H1 (cell line): ENCODE measurements around the gene ATP1A3. TPM values are rescaled to one million over a fixed set of nuclear protein-coding genes. Genes with fewer than 3 reads are reported as not detected.

Experiments
- BRCA1 ChIP-seq: IDR thresholded peaks from 2 replicates; pipeline ENCODE4 v1.6.1; 2012; ENCODE audit warnings: low read depth, low read length, improper control_type of control experiment
- CHD2 ChIP-seq: IDR thresholded peaks from 2 replicates; pipeline ENCODE4 v1.6.1; 2012; ENCODE audit warnings: low read length, improper control_type of control experiment
- JUN ChIP-seq: IDR thresholded peaks from 2 replicates; pipeline ENCODE4 v1.6.1; 2011; ENCODE audit warnings: low read depth, mild to moderate bottlenecking, improper control_type of control experiment, low read length
- RFX5 ChIP-seq: IDR thresholded peaks from 2 replicates; pipeline ENCODE4 v1.6.1; 2011; ENCODE audit warnings: low read depth, low read length, improper control_type of control experiment, borderline replicate concordance
- SAP30 ChIP-seq: fragments of 300-600 bp; sonication (generic); IDR thresholded peaks from 2 replicates; pipeline ENCODE4 v1.7.1; 2012; ENCODE audit warnings: low read length, moderate library complexity, mild to moderate bottlenecking, inconsistent platforms; ENCODE audit not compliant: insufficient read depth, insufficient replicate concordance
- SRF ChIP-seq: IDR thresholded peaks from 2 replicates; pipeline ENCODE4 v1.6.1; 2011; ENCODE audit warnings: mild to moderate bottlenecking, low read depth, low read length, moderate library complexity
- polyA plus RNA-seq, 7 experiments: library from polyadenylated mRNA; depleted of rRNA in 3 of 7; stranded (reverse) in 5 of 7; unstranded in 2 of 7; fragments of >200 nt in 5 of 7; fragments of 200-250 nt in 2 of 7; gene quantifications; 1 replicate in 5 of 7; 2 replicates in 1 of 7; 4 replicates in 1 of 7; pipeline versions ENCODE4 v1.2.1 to v1.2.3, GENCODE V29; 2011 to 2013; ENCODE audit warnings: missing spikeins in 2 of 7, mixed read lengths in 2 of 7
- total RNA-seq: library from RNA; stranded (reverse); fragmentation: NEBNext Ultra II Directional; extraction: Animal tissue kit (Norgen Biotek cat#: 25700); gene quantifications from 2 replicates; pipeline ENCODE4 v1.2.1, GENCODE V29; 2021
- TF ChIP-seq, protein P1 (sequence below): fragments of 300-600 bp; sonication (generic); IDR thresholded peaks from 2 replicates; pipeline ENCODE4 v1.7.1; 2012; ENCODE audit warnings: low read length, moderate library complexity, mild to moderate bottlenecking, inconsistent platforms; ENCODE audit not compliant: insufficient replicate concordance

Gene ATP1A3
- total and polyA plus RNA-seq, 2 of the 8 experiments (the other 6 are each of a cell fraction or from before 2014, with no cell fraction given), result 11.1 to 41.2 TPM

DNA sequence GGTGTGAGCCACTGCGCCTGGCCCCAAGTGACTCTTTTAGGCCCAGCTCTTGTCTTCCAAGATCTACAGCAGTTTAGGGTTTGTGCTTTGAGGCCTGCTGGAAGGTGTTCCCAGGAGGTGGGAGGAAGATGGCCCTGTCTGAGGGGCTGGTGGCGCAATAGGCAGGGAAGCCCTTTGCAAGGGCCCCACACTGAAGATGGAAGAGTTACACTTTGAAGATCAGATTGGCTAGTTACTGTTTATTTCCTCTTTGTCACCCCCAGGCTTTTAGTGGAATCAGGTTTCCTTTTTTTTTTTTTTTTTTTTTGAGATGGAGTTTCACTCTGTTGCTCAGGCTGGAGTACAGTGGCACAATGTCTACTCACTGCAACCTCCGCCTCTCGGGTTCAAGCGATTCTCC lies 33.1 kb downstream of the ATP1A3 start (continued):
- TF ChIP-seq, protein P1, sequence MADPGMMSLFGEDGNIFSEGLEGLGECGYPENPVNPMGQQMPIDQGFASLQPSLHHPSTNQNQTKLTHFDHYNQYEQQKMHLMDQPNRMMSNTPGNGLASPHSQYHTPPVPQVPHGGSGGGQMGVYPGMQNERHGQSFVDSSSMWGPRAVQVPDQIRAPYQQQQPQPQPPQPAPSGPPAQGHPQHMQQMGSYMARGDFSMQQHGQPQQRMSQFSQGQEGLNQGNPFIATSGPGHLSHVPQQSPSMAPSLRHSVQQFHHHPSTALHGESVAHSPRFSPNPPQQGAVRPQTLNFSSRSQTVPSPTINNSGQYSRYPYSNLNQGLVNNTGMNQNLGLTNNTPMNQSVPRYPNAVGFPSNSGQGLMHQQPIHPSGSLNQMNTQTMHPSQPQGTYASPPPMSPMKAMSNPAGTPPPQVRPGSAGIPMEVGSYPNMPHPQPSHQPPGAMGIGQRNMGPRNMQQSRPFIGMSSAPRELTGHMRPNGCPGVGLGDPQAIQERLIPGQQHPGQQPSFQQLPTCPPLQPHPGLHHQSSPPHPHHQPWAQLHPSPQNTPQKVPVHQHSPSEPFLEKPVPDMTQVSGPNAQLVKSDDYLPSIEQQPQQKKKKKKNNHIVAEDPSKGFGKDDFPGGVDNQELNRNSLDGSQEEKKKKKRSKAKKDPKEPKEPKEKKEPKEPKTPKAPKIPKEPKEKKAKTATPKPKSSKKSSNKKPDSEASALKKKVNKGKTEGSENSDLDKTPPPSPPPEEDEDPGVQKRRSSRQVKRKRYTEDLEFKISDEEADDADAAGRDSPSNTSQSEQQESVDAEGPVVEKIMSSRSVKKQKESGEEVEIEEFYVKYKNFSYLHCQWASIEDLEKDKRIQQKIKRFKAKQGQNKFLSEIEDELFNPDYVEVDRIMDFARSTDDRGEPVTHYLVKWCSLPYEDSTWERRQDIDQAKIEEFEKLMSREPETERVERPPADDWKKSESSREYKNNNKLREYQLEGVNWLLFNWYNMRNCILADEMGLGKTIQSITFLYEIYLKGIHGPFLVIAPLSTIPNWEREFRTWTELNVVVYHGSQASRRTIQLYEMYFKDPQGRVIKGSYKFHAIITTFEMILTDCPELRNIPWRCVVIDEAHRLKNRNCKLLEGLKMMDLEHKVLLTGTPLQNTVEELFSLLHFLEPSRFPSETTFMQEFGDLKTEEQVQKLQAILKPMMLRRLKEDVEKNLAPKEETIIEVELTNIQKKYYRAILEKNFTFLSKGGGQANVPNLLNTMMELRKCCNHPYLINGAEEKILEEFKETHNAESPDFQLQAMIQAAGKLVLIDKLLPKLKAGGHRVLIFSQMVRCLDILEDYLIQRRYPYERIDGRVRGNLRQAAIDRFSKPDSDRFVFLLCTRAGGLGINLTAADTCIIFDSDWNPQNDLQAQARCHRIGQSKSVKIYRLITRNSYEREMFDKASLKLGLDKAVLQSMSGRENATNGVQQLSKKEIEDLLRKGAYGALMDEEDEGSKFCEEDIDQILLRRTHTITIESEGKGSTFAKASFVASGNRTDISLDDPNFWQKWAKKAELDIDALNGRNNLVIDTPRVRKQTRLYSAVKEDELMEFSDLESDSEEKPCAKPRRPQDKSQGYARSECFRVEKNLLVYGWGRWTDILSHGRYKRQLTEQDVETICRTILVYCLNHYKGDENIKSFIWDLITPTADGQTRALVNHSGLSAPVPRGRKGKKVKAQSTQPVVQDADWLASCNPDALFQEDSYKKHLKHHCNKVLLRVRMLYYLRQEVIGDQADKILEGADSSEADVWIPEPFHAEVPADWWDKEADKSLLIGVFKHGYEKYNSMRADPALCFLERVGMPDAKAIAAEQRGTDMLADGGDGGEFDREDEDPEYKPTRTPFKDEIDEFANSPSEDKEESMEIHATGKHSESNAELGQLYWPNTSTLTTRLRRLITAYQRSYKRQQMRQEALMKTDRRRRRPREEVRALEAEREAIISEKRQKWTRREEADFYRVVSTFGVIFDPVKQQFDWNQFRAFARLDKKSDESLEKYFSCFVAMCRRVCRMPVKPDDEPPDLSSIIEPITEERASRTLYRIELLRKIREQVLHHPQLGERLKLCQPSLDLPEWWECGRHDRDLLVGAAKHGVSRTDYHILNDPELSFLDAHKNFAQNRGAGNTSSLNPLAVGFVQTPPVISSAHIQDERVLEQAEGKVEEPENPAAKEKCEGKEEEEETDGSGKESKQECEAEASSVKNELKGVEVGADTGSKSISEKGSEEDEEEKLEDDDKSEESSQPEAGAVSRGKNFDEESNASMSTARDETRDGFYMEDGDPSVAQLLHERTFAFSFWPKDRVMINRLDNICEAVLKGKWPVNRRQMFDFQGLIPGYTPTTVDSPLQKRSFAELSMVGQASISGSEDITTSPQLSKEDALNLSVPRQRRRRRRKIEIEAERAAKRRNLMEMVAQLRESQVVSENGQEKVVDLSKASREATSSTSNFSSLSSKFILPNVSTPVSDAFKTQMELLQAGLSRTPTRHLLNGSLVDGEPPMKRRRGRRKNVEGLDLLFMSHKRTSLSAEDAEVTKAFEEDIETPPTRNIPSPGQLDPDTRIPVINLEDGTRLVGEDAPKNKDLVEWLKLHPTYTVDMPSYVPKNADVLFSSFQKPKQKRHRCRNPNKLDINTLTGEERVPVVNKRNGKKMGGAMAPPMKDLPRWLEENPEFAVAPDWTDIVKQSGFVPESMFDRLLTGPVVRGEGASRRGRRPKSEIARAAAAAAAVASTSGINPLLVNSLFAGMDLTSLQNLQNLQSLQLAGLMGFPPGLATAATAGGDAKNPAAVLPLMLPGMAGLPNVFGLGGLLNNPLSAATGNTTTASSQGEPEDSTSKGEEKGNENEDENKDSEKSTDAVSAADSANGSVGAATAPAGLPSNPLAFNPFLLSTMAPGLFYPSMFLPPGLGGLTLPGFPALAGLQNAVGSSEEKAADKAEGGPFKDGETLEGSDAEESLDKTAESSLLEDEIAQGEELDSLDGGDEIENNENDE, result no peak
- no peak for TF ChIP-seq SAP30
- TF ChIP-seq SRF, result no peak
- no peak for TF ChIP-seq BRCA1
- TF ChIP-seq JUN, result no peak
- no peak for TF ChIP-seq CHD2
- no peak for TF ChIP-seq RFX5
